ENCODE results near the gene ABCC2. TPM values are rescaled to one million over a fixed set of nuclear protein-coding genes. Genes with fewer than 3 reads are reported as not detected.

The ABCC2 gene
- total RNA-seq, 1 experiment from 2014 or later, result 6.5 TPM

DNA sequence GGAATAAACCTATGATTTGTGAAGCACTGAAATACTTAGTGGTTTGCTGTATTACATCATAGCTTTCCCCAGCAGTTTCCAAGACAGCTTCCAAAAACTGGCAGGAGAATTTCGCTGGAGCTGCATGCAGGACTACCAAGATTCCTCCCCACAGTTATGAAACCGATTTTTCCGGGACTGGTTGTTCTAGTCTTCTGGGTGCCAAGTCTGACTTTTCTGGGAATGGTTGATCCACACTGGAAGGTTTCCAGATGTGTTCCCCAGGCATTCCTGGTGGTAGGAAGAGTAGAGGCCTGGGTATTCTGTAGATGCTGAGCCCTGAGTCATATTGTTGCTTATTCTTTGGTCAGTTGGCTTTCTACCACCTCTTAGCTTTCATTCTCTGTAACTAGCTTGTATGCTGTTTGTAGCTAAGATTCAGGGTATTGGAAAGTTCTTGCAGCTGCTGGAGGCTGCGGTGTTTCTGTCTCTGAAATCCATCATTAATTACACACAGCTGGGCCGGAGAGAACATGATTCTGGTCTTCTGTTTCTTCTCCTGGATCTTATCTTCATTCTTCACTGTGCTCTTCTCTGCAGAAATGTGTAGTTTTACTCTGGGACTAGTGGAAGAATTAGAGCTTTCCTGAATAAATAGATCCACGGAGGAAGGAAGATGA, 6.3 kb downstream of the ABCC2 start:
- TF ChIP-seq CTCF (IDR thresholded peaks at IDR 0.05) (no peak), POLR2AphosphoS5 (IDR thresholded peaks at IDR 0.05; ENCODE audit: low read depth, low read length) (no peak), TCF7L2 (IDR thresholded peaks at IDR 0.05; ENCODE audit: low read depth, low read length) (no peak), SIN3A (IDR thresholded peaks at IDR 0.05; ENCODE audit: borderline replicate concordance, insufficient read depth, low read depth, low read length) (no peak)
- TF ChIP-seq, protein P1, sequence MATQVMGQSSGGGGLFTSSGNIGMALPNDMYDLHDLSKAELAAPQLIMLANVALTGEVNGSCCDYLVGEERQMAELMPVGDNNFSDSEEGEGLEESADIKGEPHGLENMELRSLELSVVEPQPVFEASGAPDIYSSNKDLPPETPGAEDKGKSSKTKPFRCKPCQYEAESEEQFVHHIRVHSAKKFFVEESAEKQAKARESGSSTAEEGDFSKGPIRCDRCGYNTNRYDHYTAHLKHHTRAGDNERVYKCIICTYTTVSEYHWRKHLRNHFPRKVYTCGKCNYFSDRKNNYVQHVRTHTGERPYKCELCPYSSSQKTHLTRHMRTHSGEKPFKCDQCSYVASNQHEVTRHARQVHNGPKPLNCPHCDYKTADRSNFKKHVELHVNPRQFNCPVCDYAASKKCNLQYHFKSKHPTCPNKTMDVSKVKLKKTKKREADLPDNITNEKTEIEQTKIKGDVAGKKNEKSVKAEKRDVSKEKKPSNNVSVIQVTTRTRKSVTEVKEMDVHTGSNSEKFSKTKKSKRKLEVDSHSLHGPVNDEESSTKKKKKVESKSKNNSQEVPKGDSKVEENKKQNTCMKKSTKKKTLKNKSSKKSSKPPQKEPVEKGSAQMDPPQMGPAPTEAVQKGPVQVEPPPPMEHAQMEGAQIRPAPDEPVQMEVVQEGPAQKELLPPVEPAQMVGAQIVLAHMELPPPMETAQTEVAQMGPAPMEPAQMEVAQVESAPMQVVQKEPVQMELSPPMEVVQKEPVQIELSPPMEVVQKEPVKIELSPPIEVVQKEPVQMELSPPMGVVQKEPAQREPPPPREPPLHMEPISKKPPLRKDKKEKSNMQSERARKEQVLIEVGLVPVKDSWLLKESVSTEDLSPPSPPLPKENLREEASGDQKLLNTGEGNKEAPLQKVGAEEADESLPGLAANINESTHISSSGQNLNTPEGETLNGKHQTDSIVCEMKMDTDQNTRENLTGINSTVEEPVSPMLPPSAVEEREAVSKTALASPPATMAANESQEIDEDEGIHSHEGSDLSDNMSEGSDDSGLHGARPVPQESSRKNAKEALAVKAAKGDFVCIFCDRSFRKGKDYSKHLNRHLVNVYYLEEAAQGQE (IDR thresholded peaks at IDR 0.05; ENCODE audit: insufficient read depth in 1 of 2, low read depth in 2 of 2, low read length in 1 of 2), result no peak
- no peaks in the 10 kb centered on the region; the same call in 1 of the 2 replicates for H3K9me3 ChIP-seq (ENCODE audit: control insufficient read depth, insufficient read depth, low read depth, low read length)
- in situ Hi-C loops (cut with HindIII; ENCODE audit: low pct_unique_long_range_greater_than_20kb, low sequenced_read_pairs) (no loop called here), intact Hi-C loops (cut with micrococcal nuclease; ENCODE audit: unreplicated experiment) (no loop called here)
- no peaks in the 10 kb centered on the region for H3K27me3 ChIP-seq (ENCODE audit: control insufficient read depth, insufficient read depth, low read length)
- BruUV-seq (replicated peaks), result no TSS peak
- POLR2A ChIA-PET, result no interaction called here
- DNase-seq (ENCODE audit: low read depth, low spot score) (no peak), ATAC-seq (no peak)
- H3K4me3 ChIP-seq (ENCODE audit: low read depth in 2 of 2, low read length in 2 of 2), result no peak overlapping the region
- no peaks in the 10 kb centered on the region for H3K36me3 ChIP-seq (ENCODE audit: control insufficient read depth, insufficient read depth, low read length)
- CTCF ChIA-PET, result no interaction called here
- peak overlapping the region; percentile 36; the same call in 1 of the 2 replicates for H3K27ac ChIP-seq (ENCODE audit: low read length)
- peaks cover 15% of the 10 kb centered on the region for H3K4me1 ChIP-seq (ENCODE audit: control insufficient read depth, insufficient read depth, low read length)

GRCh38 chr10:99791831-99792230, 9.4 kb downstream of the ABCC2 start:
- intact Hi-C loops (cut with micrococcal nuclease; ENCODE audit: unreplicated experiment) (no loop called here), in situ Hi-C loops (cut with HindIII; ENCODE audit: low pct_unique_long_range_greater_than_20kb, low sequenced_read_pairs) (no loop called here)
- ChIA-PET CTCF (interaction anchor here (0.5 kb wide), 1 partner anchor 1052 kb away, joined by 3 read pairs; no protein-coding TSS in a partner anchor), POLR2A (no interaction called here)
- DNase-seq (ENCODE audit: low read depth, low spot score), result no peak
- TF ChIP-seq TCF7L2 (IDR thresholded peaks at IDR 0.05; ENCODE audit: low read depth, low read length) (no peak), SIN3A (IDR thresholded peaks at IDR 0.05; ENCODE audit: borderline replicate concordance, insufficient read depth, low read depth, low read length) (no peak), CTCF (IDR thresholded peaks at IDR 0.05) (no peak), POLR2AphosphoS5 (IDR thresholded peaks at IDR 0.05; ENCODE audit: low read depth, low read length) (no peak)
- TF ChIP-seq, protein P1 (IDR thresholded peaks at IDR 0.05; ENCODE audit: insufficient read depth in 1 of 2, low read depth in 2 of 2, low read length in 1 of 2), result no peak
- Histone ChIP-seq H3K4me1 (ENCODE audit: control insufficient read depth, insufficient read depth, low read length) (no peaks in the 10 kb centered on the region), H3K9me3 (ENCODE audit: control insufficient read depth, insufficient read depth, low read depth, low read length) (no peaks in the 10 kb centered on the region; the same call in 1 of the 2 replicates), H3K27ac (ENCODE audit: low read length) (peak overlapping the region; percentile 31; the same call in 1 of the 2 replicates), H3K36me3 (ENCODE audit: control insufficient read depth, insufficient read depth, low read length) (no peaks in the 10 kb centered on the region), H3K4me3 (ENCODE audit: low read depth in 2 of 2, low read length in 2 of 2) (no peak overlapping the region), H3K27me3 (ENCODE audit: control insufficient read depth, insufficient read depth, low read length) (no peaks in the 10 kb centered on the region)
- ATAC-seq, result no peak
- BruUV-seq (replicated peaks), result no TSS peak
